ENCODE measurements around the gene B4GALT4.
"Not testable (repeated sequence)": the region's sequence is repeated elsewhere in the genome, so short reads cannot be mapped to it uniquely, and the experiment has no call there.

The B4GALT4 gene

GRCh38 chr3:119205209-119205608 lies 35.5 kb downstream of the B4GALT4 start:
- no peak for DNase-seq (ENCODE audit: low read depth in 2 of 2)

GRCh38 chr3:119195911-119196310 lies 44.8 kb downstream of the B4GALT4 start:
- no peak for DNase-seq (ENCODE audit: low read depth in 2 of 2)

GRCh38 chr3:119195151-119195476 lies 45.6 kb downstream of the B4GALT4 start:
- DNase-seq (ENCODE audit: low read depth in 2 of 2) = no peak

GRCh38 chr3:119194237-119195150 lies 46.2 kb downstream of the B4GALT4 start:
- DNase-seq (ENCODE audit: low read depth in 2 of 2) = no peak

GRCh38 chr3:119191800-119192199 lies 48.9 kb downstream of the B4GALT4 start:
- no peak for DNase-seq (ENCODE audit: low read depth in 2 of 2)

- DNase-seq (ENCODE audit: low read depth in 2 of 2) = no peak
Observed at GRCh38 chr3:119187266-119187665, 53.4 kb downstream of the B4GALT4 start.

- no peak for DNase-seq (ENCODE audit: low read depth in 2 of 2)
Observed at GRCh38 chr3:119184796-119185570, 55.7 kb downstream of the B4GALT4 start.

- DNase-seq (ENCODE audit: low read depth in 2 of 2) = no peak
Observed at GRCh38 chr3:119184111-119184510, 56.6 kb downstream of the B4GALT4 start.

- no peak for DNase-seq (ENCODE audit: low read depth in 2 of 2)
Observed at GRCh38 chr3:119181765-119182164, 58.9 kb downstream of the B4GALT4 start.

GRCh38 chr3:119177321-119177720 lies 63.4 kb downstream of the B4GALT4 start:
- DNase-seq (ENCODE audit: low read depth in 2 of 2) = no peak

- DNase-seq (ENCODE audit: low read depth in 2 of 2) = no peak
Observed at GRCh38 chr3:119176778-119177177, 63.9 kb downstream of the B4GALT4 start.

- DNase-seq (ENCODE audit: low read depth in 2 of 2) = no peak
Observed at GRCh38 chr3:119175872-119176756, 64.6 kb downstream of the B4GALT4 start.

- DNase-seq (ENCODE audit: low read depth in 2 of 2) = no peak
Observed at GRCh38 chr3:119173325-119173724, 67.4 kb downstream of the B4GALT4 start, which contains the start of gene UPK1B. TSS of gene UPK1B (plus strand) at chr3:119173598. CDS start at chr3:119186742, 13,144 bp downstream.

- no peak for DNase-seq (ENCODE audit: low read depth in 2 of 2)
Observed at GRCh38 chr3:119170821-119171220, 69.9 kb downstream of the B4GALT4 start.

- not testable (repeated sequence) for DNase-seq (ENCODE audit: low read depth in 2 of 2)
Observed at GRCh38 chr3:119164745-119165144, 75.9 kb downstream of the B4GALT4 start.
